MCF 10A (cell line): Measurements from ENCODE around the gene HLA-DOA. TPM values are rescaled to one million over a fixed set of nuclear protein-coding genes. Genes with fewer than 3 reads are reported as not detected.

Experiments
- BruUV-seq: library from RNA; stranded (reverse); fragments of 400-500 nt; replicated peaks from 2 replicates; lab custom pipeline; 2021; lab: Mats Ljungman, UMichigan
- CTCF ChIA-PET: fragments of 300-600 bp; sonication (Branson Sonifier 250); formaldehyde crosslinking; extraction: SDS; loops from one replicate; lab custom pipeline; 2021; ENCODE audit warnings: antibody characterized with exemption, inconsistent platforms; lab: Yijun Ruan, JAX
- POLR2A ChIA-PET: fragments of 300-600, 350-650 bp; sonication (Branson Sonifier 250); formaldehyde crosslinking; extraction: SDS; loops from one replicate; lab custom pipeline; 2020; ENCODE audit warnings: antibody characterized with exemption, inconsistent platforms; lab: Yijun Ruan, JAX
- DNase-seq: peaks from one replicate; pipeline ENCODE4 v3.0.0-alpha.2; 2018; ENCODE audit not compliant: unreplicated experiment
- H3K27ac Mint-ChIP-seq: one replicate; pipeline ENCODE4 v1.8.0; 2022; ENCODE audit warnings: mild to moderate bottlenecking, low read depth, mixed read lengths; ENCODE audit not compliant: unreplicated experiment
- H3K27me3 Mint-ChIP-seq: one replicate; pipeline ENCODE4 v1.8.0; 2022; ENCODE audit warnings: mixed read lengths; ENCODE audit not compliant: insufficient read depth, unreplicated experiment
- H3K36me3 Mint-ChIP-seq: one replicate; pipeline ENCODE4 v1.8.0; 2022; ENCODE audit warnings: mild to moderate bottlenecking, moderate library complexity, mixed read lengths; ENCODE audit not compliant: insufficient read depth, unreplicated experiment
- H3K4me1 Mint-ChIP-seq: one replicate; pipeline ENCODE4 v1.8.0; 2022; ENCODE audit warnings: mixed read lengths; ENCODE audit not compliant: insufficient read depth, unreplicated experiment
- H3K4me3 Mint-ChIP-seq: one replicate; pipeline ENCODE4 v1.8.0; 2022; ENCODE audit warnings: mild to moderate bottlenecking, moderate library complexity, mixed read lengths; ENCODE audit not compliant: unreplicated experiment
- H3K9me3 Mint-ChIP-seq: one replicate; pipeline ENCODE4 v1.8.0; 2022; ENCODE audit warnings: mixed read lengths; ENCODE audit not compliant: unreplicated experiment
- CTCF ChIP-seq: fragments of 200-600 bp; IDR thresholded peaks from one replicate; pipeline ENCODE4 v1.8.0; 2022; ENCODE audit warnings: antibody characterized with exemption, mild to moderate bottlenecking; ENCODE audit not compliant: unreplicated experiment
- intact Hi-C: fragments of 100-400 bp; cut with micrococcal nuclease; formaldehyde crosslinking; loops from 2 replicates; pipeline ENCODE4 v1.14.1; 2022
- total RNA-seq: library from RNA; stranded (reverse); gene quantifications from 2 replicates; pipeline ENCODE4 v1.2.3, GENCODE V29; 2022

Gene HLA-DOA
- total RNA-seq, 1 experiment from 2014 or later: not detected

GRCh38 chr6:32983493-32983848 is 25.9 kb downstream of the HLA-DOA start:
- CTCF ChIA-PET: interaction anchor here (1.5 to 7.6 kb wide), 16 partner anchors 9 to 265 kb away, joined by 4 to 161 read pairs (median 10); partner anchors contain the start of genes BRD2, HLA-DMA and TAP2
- TF ChIP-seq CTCF: no peak
- H3K36me3 Mint-ChIP-seq: peaks cover 47% of the 10 kb centered on the region
- BruUV-seq: no TSS peak
- intact Hi-C loops: no loop called here
- H3K9me3 Mint-ChIP-seq: no peaks in the 10 kb centered on the region
- no peak overlapping the region for H3K27ac Mint-ChIP-seq
- H3K4me3 Mint-ChIP-seq: no peak overlapping the region
- DNase-seq: no peak
- peaks cover 20% of the 10 kb centered on the region for H3K4me1 Mint-ChIP-seq
- H3K27me3 Mint-ChIP-seq: no peaks in the 10 kb centered on the region
- POLR2A ChIA-PET: interaction anchor here (1.3 to 12.1 kb wide), 7 partner anchors 12 to 145 kb away, joined by 5 to 245 read pairs (median 6); partner anchors contain the start of genes BRD2, HLA-DMA and TAP2

- no TSS peak for BruUV-seq
- CTCF ChIA-PET: interaction anchor here (0.6 to 7.6 kb wide), 10 partner anchors 13 to 183 kb away, joined by 3 to 161 read pairs (median 8); partner anchors contain the start of genes BRD2 and TAP2
- peaks cover 25% of the 10 kb centered on the region for H3K4me1 Mint-ChIP-seq
- peaks cover 53% of the 10 kb centered on the region for H3K36me3 Mint-ChIP-seq
- H3K4me3 Mint-ChIP-seq: no peak overlapping the region
- no peak for TF ChIP-seq CTCF
- H3K27ac Mint-ChIP-seq: no peak overlapping the region
- POLR2A ChIA-PET: interaction anchor here (1.0 to 12.1 kb wide), 5 partner anchors 11 to 130 kb away, joined by 3 to 245 read pairs (median 6); partner anchors contain the start of genes BRD2 and TAP1
- H3K27me3 Mint-ChIP-seq: no peaks in the 10 kb centered on the region
- H3K9me3 Mint-ChIP-seq: no peaks in the 10 kb centered on the region
- DNase-seq: no peak
- intact Hi-C loops: no loop called here
Measured at GRCh38 chr6:32982702-32983492, 26.5 kb downstream of the HLA-DOA start.

- Mint-ChIP-seq H3K4me3 (no peak overlapping the region), H3K36me3 (peaks cover 60% of the 10 kb centered on the region), H3K27ac (no peak overlapping the region), H3K27me3 (no peaks in the 10 kb centered on the region), H3K4me1 (peaks cover 31% of the 10 kb centered on the region), H3K9me3 (no peaks in the 10 kb centered on the region)
- DNase-seq: peak; percentile 13
- POLR2A ChIA-PET: interaction anchor here (1.0 to 12.1 kb wide), 3 partner anchors 11 to 129 kb away, joined by 3 to 245 read pairs (median 5); partner anchors contain the start of genes BRD2 and TAP1
- no peak for TF ChIP-seq CTCF
- CTCF ChIA-PET: interaction anchor here (0.6 to 1.4 kb wide), 4 partner anchors 32 to 183 kb away, joined by 3 to 6 read pairs (median 4); no protein-coding TSS in a partner anchor
- intact Hi-C loops: no loop called here
- BruUV-seq: no TSS peak
Measured at GRCh38 chr6:32982084-32982701, 27.2 kb downstream of the HLA-DOA start.
